ENCODE data around the gene TMTC3.
A peak's percentile ranks its signal among the peaks of the same experiment; 100 is the strongest.

The TMTC3 gene

GRCh38 chr12:88141774-88142609 is at the start of gene TMTC3, which contains the start of gene CEP290:
TMTC3 (plus strand) TSS chr12:88142307; CDS start chr12:88148316, 6,009 bp downstream.
CEP290 (minus strand) TSS chr12:88142088; CDS start chr12:88141307, 781 bp downstream.
- Histone ChIP-seq H3K36me3 (ENCODE audit: control insufficient read depth in 2 of 2, insufficient read depth in 1 of 2, low read length in 2 of 2) (peaks cover 17 to 33% of the 10 kb centered on the region in 2 experiments), H3K4me3 (ENCODE audit: low read depth, low read length) (peak within 1 kb of the TSS; percentile 84), H3K27ac (ENCODE audit: extremely low read depth, low read depth, low read length) (peak within 1 kb of the TSS; percentile 78), H3K9me3 (ENCODE audit: control insufficient read depth, insufficient read depth, low read depth, low read length) (no peaks in the 10 kb centered on the region), H3K4me1 (ENCODE audit: control insufficient read depth, insufficient read depth, low read length) (peaks cover 7% of the 10 kb centered on the region)
- CTCF ChIA-PET: interaction anchor here (0.6 kb wide), 2 partner anchors 80 to 500 kb away, joined by 3 read pairs; no protein-coding TSS in a partner anchor
- POLR2A ChIA-PET: interaction anchor here (0.6 to 1.7 kb wide), 6 partner anchors 9 to 438 kb away, joined by 3 to 11 read pairs (median 3); partner anchors contain the start of gene KITLG
- TF ChIP-seq ZNF707 (tag by site-specific recombination; IDR thresholded peaks at IDR 0.05): no peak
- no peak for TF ChIP-seq ZNF473 (tag by site-specific recombination; IDR thresholded peaks at IDR 0.05)
- TF ChIP-seq, protein P1, sequence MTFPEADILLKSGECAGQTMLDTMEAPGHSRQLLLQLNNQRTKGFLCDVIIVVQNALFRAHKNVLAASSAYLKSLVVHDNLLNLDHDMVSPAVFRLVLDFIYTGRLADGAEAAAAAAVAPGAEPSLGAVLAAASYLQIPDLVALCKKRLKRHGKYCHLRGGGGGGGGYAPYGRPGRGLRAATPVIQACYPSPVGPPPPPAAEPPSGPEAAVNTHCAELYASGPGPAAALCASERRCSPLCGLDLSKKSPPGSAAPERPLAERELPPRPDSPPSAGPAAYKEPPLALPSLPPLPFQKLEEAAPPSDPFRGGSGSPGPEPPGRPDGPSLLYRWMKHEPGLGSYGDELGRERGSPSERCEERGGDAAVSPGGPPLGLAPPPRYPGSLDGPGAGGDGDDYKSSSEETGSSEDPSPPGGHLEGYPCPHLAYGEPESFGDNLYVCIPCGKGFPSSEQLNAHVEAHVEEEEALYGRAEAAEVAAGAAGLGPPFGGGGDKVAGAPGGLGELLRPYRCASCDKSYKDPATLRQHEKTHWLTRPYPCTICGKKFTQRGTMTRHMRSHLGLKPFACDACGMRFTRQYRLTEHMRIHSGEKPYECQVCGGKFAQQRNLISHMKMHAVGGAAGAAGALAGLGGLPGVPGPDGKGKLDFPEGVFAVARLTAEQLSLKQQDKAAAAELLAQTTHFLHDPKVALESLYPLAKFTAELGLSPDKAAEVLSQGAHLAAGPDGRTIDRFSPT (tag by site-specific recombination; IDR thresholded peaks at IDR 0.05): 0 out of 2 replicates have a peak, but pooled peaks have one; percentile 10
- TF ChIP-seq, protein P2, sequence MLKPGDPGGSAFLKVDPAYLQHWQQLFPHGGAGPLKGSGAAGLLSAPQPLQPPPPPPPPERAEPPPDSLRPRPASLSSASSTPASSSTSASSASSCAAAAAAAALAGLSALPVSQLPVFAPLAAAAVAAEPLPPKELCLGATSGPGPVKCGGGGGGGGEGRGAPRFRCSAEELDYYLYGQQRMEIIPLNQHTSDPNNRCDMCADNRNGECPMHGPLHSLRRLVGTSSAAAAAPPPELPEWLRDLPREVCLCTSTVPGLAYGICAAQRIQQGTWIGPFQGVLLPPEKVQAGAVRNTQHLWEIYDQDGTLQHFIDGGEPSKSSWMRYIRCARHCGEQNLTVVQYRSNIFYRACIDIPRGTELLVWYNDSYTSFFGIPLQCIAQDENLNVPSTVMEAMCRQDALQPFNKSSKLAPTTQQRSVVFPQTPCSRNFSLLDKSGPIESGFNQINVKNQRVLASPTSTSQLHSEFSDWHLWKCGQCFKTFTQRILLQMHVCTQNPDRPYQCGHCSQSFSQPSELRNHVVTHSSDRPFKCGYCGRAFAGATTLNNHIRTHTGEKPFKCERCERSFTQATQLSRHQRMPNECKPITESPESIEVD (tag by site-specific recombination; IDR thresholded peaks at IDR 0.05): no peak
- no peak for TF ChIP-seq GLI4 (tag by site-specific recombination; IDR thresholded peaks at IDR 0.05)
- peak; percentile 93 for TF ChIP-seq ZBTB20 (tag by site-specific recombination; IDR thresholded peaks at IDR 0.05)
- TF ChIP-seq ZBTB17 (tag by site-specific recombination; IDR thresholded peaks at IDR 0.05): peak; percentile 100
- no peak for TF ChIP-seq ZIC2 (tag by site-specific recombination; IDR thresholded peaks at IDR 0.05)
- TF ChIP-seq ZNF114 (tag by site-specific recombination; IDR thresholded peaks at IDR 0.05): no peak
- peak; percentile 10; the same call in 1 of the 2 replicates for TF ChIP-seq INSM2 (tag by site-specific recombination; IDR thresholded peaks at IDR 0.05)
- TF ChIP-seq ZNF24 (tag by site-specific recombination; IDR thresholded peaks at IDR 0.05): 0 out of 2 replicates have a peak, but pooled peaks have one; percentile 15
- TF ChIP-seq GLIS1 (tag by site-specific recombination; IDR thresholded peaks at IDR 0.05): peak; percentile 22; the same call in 1 of the 2 replicates
- TF ChIP-seq KLF7 (tag by site-specific recombination; IDR thresholded peaks at IDR 0.05; ENCODE audit: borderline replicate concordance): no peak
- TF ChIP-seq ZNF214 (tag by site-specific recombination; IDR thresholded peaks at IDR 0.05; ENCODE audit: borderline replicate concordance): no peak
- TF ChIP-seq ZNF341 (tag by site-specific recombination; IDR thresholded peaks at IDR 0.05; ENCODE audit: low read depth): peak; percentile 96
- TF ChIP-seq ZNF416 (tag by site-specific recombination; IDR thresholded peaks at IDR 0.05): no peak
- peak; percentile 83 for TF ChIP-seq SP2 (tag by site-specific recombination; IDR thresholded peaks at IDR 0.05)
- no peak for TF ChIP-seq ZNF202 (tag by site-specific recombination; IDR thresholded peaks at IDR 0.05; ENCODE audit: borderline replicate concordance)
- TF ChIP-seq ZNF211 (tag by site-specific recombination; IDR thresholded peaks at IDR 0.05; ENCODE audit: low read depth): no peak
- TF ChIP-seq RBAK (tag by site-specific recombination; IDR thresholded peaks at IDR 0.05): no peak
- peak; percentile 45; the same call in 1 of the 2 replicates for TF ChIP-seq ZFHX2 (tag by site-specific recombination; conservative IDR thresholded peaks at IDR 0.05)
- TF ChIP-seq ZNF768 (tag by site-specific recombination; IDR thresholded peaks at IDR 0.05): no peak
- TF ChIP-seq SP7 (tag by site-specific recombination; IDR thresholded peaks at IDR 0.05): peak; percentile 25; the same call in 1 of the 2 replicates
- TF ChIP-seq ZNF830 (tag by site-specific recombination; IDR thresholded peaks at IDR 0.05; ENCODE audit: low read depth): no peak
- TF ChIP-seq GFI1B (tag by site-specific recombination; IDR thresholded peaks at IDR 0.05): no peak
- no peak for TF ChIP-seq GLIS2 (tag by site-specific recombination; IDR thresholded peaks at IDR 0.05)
- 0 out of 2 replicates have a peak, but pooled peaks have one; percentile 28 for TF ChIP-seq HOXD13 (CRISPR knock-in tag; IDR thresholded peaks at IDR 0.05; ENCODE audit: borderline replicate concordance)
- TF ChIP-seq ZBTB49 (tag by site-specific recombination; IDR thresholded peaks at IDR 0.05; ENCODE audit: low read depth): no peak
- TF ChIP-seq ZNF791 (tag by site-specific recombination; IDR thresholded peaks at IDR 0.05): no peak
- TF ChIP-seq ZNF23 (tag by site-specific recombination; IDR thresholded peaks at IDR 0.05; ENCODE audit: borderline replicate concordance): no peak
- TF ChIP-seq ZNF747 (tag by site-specific recombination; IDR thresholded peaks at IDR 0.05): no peak
